Hematopoietic multipotent progenitor cell treated with erythropoietin and hydrocortisone succinate and interleukin-3 and kit ligand, for 17 days (in vitro differentiated cells): ENCODE measurements around the gene COL20A1.

Source experiments
- DNase-seq: peaks from one replicate; pipeline ENCODE4 v3.0.0-alpha.2; 2015; ENCODE audit warnings: low spot score

Gene COL20A1

DNA sequence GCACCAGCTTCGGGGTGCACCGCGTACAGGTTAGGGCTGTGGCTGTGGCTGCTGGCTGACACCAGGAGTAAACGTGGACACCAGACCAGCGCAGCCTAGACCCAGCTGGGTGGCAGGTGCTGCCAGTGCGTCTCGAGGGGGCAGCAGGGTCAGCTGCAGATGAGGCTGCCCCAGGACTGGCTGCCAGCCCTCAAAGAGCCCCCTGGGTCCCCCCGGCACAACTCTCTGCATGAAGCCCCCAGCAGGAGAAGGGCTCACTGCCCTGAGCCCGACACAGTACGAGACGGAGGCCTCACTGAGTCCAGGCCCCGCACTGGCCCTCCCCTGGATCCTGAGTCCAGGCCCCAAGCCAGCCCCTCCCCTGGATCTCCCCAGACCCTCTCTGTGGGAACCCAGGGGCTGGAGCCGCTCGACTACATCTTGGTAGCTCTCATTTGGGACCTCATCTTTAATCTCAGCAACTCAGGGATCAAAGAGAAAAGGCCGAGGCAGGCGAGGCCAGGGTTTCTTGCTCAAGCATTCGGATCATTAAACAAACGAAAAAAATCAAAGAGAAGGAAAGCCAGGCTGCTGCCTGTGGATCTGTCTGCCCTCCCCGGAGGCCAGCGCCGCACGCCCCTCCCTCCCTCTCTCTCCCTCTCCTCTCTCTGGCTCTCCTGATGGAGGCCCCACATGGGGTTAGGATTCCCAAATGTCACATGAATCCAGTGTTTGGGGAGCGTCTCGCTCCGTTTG lies 31.8 kb upstream of the COL20A1 start:
- no peak for DNase-seq

- no peak for DNase-seq
These were observed 31.0 kb upstream of the COL20A1 start for GRCh38 chr20:63261795-63262528.

- DNase-seq: no peak
These were observed 30.1 kb upstream of the COL20A1 start for GRCh38 chr20:63262836-63263235.

DNA sequence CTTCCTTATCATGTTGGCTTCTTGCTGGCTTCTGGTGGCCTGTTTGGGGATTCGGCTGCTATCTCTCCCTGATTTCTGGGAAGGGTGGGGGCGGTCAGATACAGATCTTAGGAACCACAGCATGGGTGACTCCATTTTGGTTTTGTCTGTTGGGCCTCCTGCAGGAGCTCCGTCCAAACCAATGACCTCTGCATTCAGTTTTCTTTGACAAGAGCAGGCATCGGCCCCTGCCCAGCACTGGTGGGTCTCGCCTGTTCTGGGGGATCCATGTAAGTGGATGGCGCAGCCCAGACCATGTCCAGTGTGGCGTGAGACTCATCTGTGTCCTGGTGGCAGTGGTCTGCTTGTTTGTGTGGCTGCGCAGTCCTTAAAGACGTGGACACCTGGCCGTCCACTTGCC lies 29.0 kb upstream of the COL20A1 start:
- no peak for DNase-seq

DNA sequence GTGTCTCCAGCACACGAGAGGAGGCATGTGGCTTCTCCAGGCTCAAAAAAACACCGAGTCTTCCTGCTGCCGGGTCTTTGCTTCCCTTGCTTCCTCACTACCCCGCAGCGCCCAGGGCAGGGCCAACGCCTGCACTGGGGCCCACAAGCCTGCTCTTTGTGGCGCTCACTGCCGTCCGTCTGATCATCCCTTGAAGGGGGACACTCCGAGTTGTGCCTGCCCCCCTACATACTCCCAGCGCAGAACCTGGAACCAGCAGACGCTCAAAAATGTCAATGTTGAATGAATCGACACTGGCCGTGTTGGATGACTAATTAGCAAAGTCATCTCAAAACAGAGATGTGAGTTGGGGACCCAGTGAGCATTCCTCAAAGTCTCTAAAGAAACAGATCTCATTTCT lies 28.5 kb upstream of the COL20A1 start:
- no peak for DNase-seq

DNA sequence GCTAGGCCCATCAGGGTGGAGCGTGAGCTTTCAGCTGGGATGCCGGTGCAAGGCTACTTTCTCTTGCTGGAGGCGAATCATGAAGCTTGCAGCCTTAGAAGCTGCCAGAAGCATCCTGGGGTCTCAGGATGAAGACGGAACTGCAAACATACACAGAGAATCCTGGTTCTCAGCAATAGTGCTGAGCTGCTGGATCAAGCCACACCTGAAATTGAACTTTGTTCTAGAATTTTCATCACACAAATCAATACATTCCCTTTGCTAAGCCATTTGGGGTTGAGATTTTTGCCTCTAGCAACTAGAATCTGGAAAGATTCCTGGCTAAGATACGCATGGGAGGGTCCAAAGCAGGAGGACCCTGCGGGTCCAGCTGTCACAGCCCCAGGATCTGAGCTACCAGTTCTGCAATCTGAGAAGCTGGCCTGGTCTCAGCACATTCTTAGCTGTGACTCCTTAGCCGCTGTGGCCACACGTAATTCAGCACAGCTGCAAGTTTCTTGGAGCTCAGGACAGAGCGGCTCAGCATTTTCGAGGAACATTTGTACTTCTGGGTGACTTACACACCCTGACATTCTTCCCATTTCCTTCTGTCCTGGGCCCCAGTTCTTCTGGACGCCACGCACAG lies 27.0 kb upstream of the COL20A1 start:
- no peak for DNase-seq

DNA sequence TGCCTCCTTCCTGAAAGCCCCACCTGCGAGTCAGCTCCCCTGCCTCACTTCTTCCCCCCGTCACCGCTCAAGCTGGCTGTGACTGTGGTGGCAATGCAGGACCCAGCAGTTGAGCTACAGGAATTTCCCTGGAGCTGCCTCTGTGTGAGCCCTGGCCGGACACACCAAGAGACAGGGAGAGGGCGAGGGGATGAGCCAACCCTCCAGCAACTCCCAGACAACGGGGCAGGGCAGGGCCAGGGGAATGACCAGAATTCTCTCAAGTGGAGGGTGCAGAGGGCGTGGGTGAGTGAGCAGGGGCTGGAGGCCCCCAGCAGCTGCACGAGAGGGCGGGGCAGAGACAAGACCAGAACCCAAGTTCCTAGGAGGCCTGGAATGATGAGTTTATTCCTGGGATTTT lies 25.3 kb upstream of the COL20A1 start:
- no peak for DNase-seq

DNA sequence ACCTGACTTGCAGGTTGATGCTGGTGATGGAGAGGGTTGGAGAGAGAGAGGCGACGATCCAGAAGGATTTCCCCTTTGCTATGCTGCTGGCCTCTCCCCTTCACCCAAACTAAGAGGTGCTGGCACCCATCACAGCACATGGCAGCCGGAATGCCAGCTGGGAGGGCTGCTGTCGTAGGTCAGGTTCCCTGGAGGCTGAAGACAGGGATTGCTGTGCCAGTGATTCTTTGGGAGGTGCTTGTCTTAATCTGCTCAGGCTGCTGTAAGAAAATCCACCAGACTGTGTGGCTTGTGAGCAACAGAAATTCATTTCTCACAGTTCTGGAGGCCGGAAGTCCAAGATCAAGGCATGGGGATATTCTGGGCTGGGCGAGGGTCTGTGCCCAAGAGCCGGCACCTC lies 24.7 kb upstream of the COL20A1 start:
- no peak for DNase-seq

GRCh38 chr20:63268671-63269439 lies 24.1 kb upstream of the COL20A1 start:
- no peak for DNase-seq

DNA sequence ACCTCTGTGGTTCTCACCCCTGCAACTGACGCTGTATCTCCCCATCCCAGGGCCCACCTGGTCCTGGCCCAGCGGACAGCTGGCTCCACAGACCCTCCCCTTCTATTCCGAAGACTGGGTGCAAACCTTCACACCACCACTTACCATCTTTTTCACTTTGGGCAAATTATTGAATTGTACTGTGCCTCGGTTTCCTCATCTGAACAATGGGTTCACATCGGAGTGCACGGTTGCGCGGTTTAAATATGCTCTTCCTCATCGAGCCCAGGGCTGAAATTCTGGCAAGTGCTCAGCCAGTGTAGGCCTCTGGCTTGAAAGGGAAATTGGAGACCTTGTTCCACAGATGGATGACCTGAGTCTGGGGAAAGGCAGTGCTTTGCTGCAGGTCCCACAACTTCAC lies 23.3 kb upstream of the COL20A1 start:
- DNase-seq: no peak

- DNase-seq: no peak
These were observed 22.2 kb upstream of the COL20A1 start for GRCh38 chr20:63270606-63271325.

- peak; percentile 74 for DNase-seq
These were observed 20.6 kb upstream of the COL20A1 start, which contains the start of gene ARFGAP1 for GRCh38 chr20:63272105-63273058. ARFGAP1 (plus strand) TSS chr20:63272813; CDS start chr20:63275581, 2,768 bp downstream.

- no peak for DNase-seq
These were observed 19.9 kb upstream of the COL20A1 start for GRCh38 chr20:63273059-63273579.

DNA sequence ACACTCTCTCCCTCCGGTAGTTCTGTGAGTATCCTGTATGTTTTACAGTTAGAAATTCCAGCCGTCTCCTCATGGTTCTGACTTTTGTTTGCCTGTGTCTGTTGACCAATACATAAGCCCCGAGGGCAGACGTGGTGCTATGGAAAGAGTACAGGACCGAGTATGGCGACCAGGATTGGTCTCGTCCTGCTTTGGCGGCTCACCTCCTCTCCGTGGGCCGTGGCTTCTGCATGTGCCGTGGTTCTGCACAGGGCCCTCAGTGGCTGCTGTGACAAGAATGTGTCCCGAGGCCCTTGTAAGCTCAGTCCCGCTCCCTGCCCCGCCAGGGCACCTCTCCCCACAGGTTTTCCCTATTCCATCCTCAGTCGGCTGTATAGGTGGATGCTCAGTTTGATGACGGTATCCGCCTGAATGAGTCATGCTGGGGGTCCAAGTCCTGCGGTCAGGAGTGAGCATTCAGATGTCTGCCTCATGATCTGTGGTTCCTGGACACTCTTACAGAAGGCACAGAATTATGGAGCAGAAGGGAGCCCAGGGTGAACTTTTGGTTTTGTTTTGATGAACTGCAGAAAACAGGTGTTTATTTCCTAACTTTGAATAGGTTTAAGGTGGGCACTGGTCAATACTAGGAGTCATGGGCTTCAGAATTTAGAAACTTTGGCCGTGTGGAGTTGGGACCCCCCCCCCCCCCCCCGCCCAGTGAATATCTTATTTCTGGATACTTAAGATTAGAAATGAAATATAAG lies 19.2 kb upstream of the COL20A1 start:
- DNase-seq: no peak

DNA sequence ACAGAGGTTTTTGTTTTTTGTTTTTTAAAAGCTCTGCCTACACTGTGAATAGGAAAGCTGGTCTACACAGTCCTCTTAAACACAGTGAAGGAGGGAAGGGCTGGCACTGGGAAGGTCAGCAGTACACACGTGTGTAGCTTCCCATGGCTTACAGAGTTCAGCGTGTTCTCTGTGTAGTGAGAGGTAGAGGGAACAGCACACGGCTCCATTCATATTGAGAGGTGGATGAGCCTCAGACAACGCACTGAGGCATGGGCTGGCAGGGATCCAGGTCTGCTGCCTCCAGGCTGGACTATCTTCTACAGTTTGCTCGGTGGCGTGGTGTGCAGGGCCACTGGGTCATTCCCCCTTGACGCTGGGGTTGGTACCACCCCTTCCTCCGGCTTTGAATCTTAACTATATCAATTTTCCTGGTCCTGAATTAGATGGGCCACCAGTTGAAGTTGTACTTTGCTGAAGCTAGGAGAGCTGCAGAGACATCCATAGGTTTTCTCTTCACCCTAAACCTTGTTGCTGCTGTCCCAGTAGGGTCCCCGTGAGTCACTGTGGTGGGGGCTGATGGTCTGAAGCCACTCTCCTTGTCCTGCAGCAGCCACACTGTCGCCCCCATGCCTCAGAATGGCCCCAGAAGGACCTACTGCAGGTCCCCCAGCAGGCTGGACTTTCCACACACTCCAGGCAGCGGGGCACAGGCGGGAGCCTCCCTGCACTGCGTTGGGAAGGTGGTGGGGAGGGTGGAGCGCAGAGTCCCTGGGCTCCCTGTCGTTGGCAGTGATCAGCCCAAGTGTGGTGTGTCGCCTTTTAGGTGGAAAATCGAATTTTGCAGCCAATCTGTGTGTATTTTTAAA lies 18.4 kb upstream of the COL20A1 start:
- DNase-seq: no peak

DNA sequence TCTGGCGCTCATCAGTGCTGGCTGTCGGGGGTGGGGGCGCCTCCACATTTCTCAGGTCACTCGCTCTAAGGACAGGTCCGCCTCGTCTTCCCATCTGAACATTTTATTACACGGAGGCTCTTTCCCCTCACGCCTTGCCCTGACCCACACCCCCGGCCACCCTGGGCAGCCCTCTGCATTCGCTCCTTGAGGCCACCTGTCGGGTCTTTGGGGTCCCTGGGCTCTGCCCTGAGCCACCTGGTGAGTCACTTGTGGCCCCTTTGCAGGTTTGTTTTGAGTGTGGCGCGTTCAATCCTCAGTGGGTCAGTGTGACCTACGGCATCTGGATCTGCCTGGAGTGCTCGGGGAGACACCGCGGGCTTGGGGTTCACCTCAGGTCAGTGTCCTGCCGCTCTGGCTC lies 17.2 kb upstream of the COL20A1 start:
- DNase-seq: no peak

DNA sequence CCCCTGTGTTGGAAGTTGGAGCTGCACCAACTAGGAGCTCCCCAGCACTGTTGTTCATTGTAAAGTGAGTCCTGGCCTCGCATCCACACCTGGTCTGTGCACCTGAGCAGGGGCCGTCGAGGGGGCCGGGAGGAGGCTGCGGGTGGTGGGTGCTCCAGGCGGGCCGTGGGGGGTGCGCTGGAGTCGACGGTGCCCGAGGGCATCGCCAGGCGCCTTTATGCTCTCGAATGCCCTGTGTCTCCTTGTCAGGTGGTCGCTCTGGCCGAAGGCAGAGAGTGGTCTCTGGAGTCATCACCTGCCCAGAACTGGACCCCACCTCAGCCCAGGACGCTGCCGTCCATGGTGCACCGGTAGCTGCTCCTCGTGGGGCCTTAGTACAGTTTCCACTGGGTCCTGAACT lies 16.0 kb upstream of the COL20A1 start:
- DNase-seq: no peak

GRCh38 chr20:63277466-63278272 lies 15.3 kb upstream of the COL20A1 start:
- DNase-seq: no peak
